ENCODE data around the gene IZUMO4.
A peak's percentile ranks its signal among the peaks of the same experiment; 100 is the strongest.

DNA sequence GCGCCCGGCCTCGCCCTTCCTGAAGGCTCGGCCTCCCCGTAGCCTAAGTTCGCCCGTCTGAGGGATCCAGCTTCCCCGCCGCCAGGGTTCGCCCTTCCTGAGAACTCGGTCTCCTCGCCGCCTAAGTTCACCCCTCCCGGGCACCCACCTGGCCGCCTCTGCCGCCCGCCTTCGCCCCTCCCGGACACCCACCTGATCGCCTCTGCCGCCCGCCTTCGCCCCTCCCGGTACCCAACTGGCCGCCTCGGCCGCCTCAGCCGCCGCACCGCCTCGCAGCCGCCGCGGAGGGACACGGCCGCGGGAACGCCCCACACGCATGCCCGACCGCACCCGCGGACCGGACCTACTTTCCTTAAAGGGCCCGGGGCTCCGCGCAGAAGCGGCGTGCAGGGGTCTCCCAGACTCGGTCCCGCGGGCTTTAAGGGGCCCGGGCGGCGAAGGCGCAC lies 658 bp upstream of the IZUMO4 start, which contains the start of gene MOB3A:
- TF ChIP-seq POLR2AphosphoS5 (IDR thresholded peaks at IDR 0.05), result peak; percentile 93 to 94
- peak; percentile 8 to 96 (median 78) for TF ChIP-seq POLR2A (IDR thresholded peaks at IDR 0.05)
- TF ChIP-seq, protein P1, sequence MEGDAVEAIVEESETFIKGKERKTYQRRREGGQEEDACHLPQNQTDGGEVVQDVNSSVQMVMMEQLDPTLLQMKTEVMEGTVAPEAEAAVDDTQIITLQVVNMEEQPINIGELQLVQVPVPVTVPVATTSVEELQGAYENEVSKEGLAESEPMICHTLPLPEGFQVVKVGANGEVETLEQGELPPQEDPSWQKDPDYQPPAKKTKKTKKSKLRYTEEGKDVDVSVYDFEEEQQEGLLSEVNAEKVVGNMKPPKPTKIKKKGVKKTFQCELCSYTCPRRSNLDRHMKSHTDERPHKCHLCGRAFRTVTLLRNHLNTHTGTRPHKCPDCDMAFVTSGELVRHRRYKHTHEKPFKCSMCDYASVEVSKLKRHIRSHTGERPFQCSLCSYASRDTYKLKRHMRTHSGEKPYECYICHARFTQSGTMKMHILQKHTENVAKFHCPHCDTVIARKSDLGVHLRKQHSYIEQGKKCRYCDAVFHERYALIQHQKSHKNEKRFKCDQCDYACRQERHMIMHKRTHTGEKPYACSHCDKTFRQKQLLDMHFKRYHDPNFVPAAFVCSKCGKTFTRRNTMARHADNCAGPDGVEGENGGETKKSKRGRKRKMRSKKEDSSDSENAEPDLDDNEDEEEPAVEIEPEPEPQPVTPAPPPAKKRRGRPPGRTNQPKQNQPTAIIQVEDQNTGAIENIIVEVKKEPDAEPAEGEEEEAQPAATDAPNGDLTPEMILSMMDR (IDR thresholded peaks at IDR 0.05), result peak in 5 of 6 experiments; percentile 34 to 86 (median 77)
